ENCODE results near the gene NHP2. TPM values are rescaled to one million over a fixed set of nuclear protein-coding genes. Genes with fewer than 3 reads are reported as not detected.
A peak's percentile ranks its signal among the peaks of the same experiment; 100 is the strongest.

Gene NHP2
- total RNA-seq, 1 donor from 2014 or later: 57.5 TPM

DNA sequence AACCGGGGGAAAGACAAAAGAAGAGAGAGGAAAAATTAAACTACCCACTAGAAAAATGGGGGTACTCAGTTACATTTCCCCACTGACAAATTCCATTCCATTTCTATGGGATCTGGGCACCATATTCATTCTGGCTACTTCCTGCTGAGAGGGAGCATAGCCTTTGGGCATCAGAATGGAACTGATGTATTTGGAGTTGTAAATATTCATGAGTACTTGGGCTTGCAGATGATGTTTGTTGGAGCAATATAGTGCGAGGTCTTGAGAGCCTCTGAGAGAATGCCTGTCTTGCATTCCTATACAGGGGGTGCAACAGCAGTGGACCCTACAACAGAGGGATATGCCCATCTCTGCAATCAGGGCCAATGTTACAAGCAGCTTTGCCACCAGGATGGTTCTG, 16.8 kb upstream of the NHP2 start:
- no peak overlapping the region for H3K27ac ChIP-seq

DNA sequence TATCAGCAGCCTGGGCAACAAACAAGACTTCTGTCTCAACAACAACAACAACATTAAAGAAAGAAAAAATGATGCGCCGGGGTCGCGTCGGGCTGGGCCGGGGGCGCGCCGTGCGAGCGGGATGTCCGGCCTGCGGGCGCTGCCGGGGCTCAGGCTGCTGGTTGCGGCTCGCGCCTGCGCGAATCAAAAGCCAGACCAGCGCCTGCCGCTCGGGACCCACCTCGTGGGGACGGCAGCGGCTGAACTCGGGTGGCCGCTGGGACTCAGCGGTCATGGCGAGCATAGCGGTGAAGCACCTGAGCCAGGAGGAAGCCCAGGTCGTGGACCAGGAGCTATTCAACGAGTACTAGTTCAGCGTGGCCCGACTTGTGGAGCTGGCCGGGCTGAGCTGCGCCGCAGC, 11.9 kb upstream of the NHP2 start:
- intact Hi-C loops (cut with DNase I): no loop called here
- ATAC-seq: no peak
- peaks cover 26% of the 10 kb centered on the region for H3K27me3 ChIP-seq (ENCODE audit: low read depth)
- no peak overlapping the region for H3K4me3 ChIP-seq
- no peak overlapping the region for H3K27ac ChIP-seq
- H3K4me1 ChIP-seq: peaks cover 9% of the 10 kb centered on the region
- TF ChIP-seq, protein P1, sequence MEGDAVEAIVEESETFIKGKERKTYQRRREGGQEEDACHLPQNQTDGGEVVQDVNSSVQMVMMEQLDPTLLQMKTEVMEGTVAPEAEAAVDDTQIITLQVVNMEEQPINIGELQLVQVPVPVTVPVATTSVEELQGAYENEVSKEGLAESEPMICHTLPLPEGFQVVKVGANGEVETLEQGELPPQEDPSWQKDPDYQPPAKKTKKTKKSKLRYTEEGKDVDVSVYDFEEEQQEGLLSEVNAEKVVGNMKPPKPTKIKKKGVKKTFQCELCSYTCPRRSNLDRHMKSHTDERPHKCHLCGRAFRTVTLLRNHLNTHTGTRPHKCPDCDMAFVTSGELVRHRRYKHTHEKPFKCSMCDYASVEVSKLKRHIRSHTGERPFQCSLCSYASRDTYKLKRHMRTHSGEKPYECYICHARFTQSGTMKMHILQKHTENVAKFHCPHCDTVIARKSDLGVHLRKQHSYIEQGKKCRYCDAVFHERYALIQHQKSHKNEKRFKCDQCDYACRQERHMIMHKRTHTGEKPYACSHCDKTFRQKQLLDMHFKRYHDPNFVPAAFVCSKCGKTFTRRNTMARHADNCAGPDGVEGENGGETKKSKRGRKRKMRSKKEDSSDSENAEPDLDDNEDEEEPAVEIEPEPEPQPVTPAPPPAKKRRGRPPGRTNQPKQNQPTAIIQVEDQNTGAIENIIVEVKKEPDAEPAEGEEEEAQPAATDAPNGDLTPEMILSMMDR (IDR thresholded peaks at IDR 0.05): no peak
- H3K9me3 ChIP-seq: no peaks in the 10 kb centered on the region
- DNase-seq: no peak
- H3K36me3 ChIP-seq: no peaks in the 10 kb centered on the region

More for the DNA sequence above, 16.8 kb upstream of the NHP2 start:
- ATAC-seq (no peak), DNase-seq (no peak)
- no peaks in the 10 kb centered on the region for H3K36me3 ChIP-seq
- no peaks in the 10 kb centered on the region for H3K4me1 ChIP-seq
- no peaks in the 10 kb centered on the region for H3K9me3 ChIP-seq
- peaks cover 8% of the 10 kb centered on the region for H3K27me3 ChIP-seq (ENCODE audit: low read depth)
- H3K4me3 ChIP-seq: no peak overlapping the region
- intact Hi-C loops (cut with DNase I): no loop called here
- TF ChIP-seq, protein P1 (IDR thresholded peaks at IDR 0.05): no peak

DNA sequence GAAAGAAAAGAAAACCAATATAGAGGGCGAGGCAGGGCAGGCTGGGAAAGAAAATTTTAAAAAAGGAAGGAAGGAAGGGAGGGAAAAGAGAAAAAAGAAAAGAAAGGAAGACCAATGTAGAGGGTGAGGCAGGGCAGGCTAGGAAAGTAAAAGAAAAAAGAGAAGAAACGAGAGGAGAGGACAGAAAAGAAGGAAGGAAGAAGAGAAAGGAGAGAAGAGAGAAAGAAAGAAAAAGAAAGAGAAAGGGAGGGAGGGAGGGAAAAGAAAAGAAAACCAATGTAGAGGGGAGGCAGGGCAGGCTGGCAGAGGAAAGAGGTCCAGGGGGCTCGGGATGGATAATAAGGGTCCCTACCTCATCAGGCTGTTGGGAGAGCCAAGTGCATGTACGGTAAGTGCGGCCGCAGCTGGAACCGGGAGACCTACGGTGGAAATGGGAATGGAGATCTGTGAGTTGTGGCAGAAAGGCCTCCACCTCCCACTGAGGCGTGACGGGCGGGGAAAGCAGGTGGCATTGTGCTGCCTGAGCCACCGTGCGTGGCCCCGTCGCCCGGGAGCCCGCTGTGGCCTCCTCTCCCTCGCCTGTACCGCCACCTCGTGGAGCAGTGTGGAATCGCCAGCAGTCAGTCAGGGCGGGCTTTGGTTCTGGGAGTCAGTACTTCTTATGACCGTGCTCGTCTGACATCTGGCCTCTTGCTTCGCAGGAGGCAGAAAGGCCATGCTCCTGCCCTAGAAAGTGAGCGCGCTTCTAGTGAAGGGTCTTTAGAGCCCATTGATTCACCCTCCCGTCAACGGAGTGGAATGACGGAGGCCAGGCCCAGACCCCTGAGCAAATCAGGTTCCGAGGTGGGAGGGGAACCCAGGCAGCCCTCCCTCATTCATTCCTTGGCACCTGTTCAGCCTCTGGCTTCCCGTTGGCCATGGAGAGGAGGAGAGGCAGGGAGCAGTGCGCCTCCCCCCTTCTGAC, 10.4 kb upstream of the NHP2 start:
- intact Hi-C loops (cut with DNase I): loop anchor here (5.0 kb wide), 1 partner anchor 87 kb away; no protein-coding TSS in a partner anchor
- Histone ChIP-seq H3K27ac (no peak overlapping the region), H3K4me3 (no peak overlapping the region), H3K27me3 (ENCODE audit: low read depth) (peaks cover 26% of the 10 kb centered on the region), H3K9me3 (no peaks in the 10 kb centered on the region), H3K4me1 (peaks cover 9% of the 10 kb centered on the region), H3K36me3 (no peaks in the 10 kb centered on the region)
- ATAC-seq: peak; percentile 98
- DNase-seq: peak; percentile 88
- TF ChIP-seq, protein P1 (IDR thresholded peaks at IDR 0.05): peak; percentile 100

DNA sequence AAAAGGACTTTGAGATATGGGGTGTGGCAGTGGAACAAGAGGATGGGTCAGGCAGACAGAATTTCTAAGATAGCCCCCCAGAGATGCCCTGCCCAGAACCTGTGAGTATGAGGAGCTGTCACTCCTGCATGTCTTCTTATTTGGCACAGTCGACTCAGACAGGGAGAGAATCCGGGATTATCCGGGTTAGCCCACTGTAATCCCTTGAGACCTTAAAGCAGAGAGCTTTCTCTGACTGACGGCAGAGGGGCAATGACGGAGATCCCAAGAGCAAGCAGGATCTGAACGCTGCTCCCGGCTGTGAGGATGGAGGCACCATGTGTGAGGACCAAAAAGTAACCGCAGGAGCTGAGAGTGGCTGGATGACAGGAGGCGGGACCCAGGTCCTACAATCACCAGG, 8.8 kb upstream of the NHP2 start:
- TF ChIP-seq, protein P1 (IDR thresholded peaks at IDR 0.05): no peak
- ATAC-seq (no peak), DNase-seq (no peak)
- Histone ChIP-seq H3K9me3 (no peaks in the 10 kb centered on the region), H3K27ac (no peak overlapping the region), H3K4me1 (peaks cover 9% of the 10 kb centered on the region), H3K4me3 (no peak overlapping the region), H3K36me3 (no peaks in the 10 kb centered on the region), H3K27me3 (ENCODE audit: low read depth) (peaks cover 26% of the 10 kb centered on the region)
- intact Hi-C loops (cut with DNase I): loop anchor here (5.0 kb wide), 1 partner anchor 85 kb away; no protein-coding TSS in a partner anchor

DNA sequence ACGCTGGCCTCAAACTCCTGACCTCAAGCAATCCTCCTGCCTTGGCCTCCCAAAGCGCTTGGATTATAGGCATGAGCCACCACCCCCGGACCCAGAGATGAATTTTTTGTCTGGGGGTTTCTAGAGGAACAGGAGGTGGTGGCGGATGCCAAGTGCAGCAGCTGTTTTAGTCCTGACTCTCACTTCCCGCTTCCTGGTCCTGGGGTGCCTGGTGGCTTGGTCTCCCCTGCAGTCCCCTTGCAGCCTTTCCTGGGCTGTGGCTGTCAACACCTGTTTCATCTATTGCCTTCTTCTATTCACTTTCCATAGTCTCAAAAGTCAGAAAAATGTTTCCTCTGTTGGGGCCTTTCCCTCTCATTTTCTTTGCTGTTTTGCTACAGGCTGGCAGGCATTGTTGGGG, 6.5 kb upstream of the NHP2 start:
- DNase-seq (no peak), ATAC-seq (no peak)
- Histone ChIP-seq H3K9me3 (no peaks in the 10 kb centered on the region), H3K27me3 (ENCODE audit: low read depth) (peaks cover 15% of the 10 kb centered on the region), H3K4me1 (peaks cover 9% of the 10 kb centered on the region), H3K36me3 (no peaks in the 10 kb centered on the region), H3K4me3 (no peak overlapping the region), H3K27ac (no peak overlapping the region)
- intact Hi-C loops (cut with DNase I): loop anchor here (5.0 kb wide), 1 partner anchor 83 kb away; no protein-coding TSS in a partner anchor
- TF ChIP-seq, protein P1 (IDR thresholded peaks at IDR 0.05): no peak
